ENCODE results near the gene JOSD2.

JOSD2 gene

GRCh38 chr19:50511069-50511822, at the start of gene JOSD2:
Gene JOSD2 (minus strand): TSS chr19:50511191. CDS start chr19:50510431, 760 bp downstream.
- DNase-seq: peak; percentile 97

GRCh38 chr19:50559636-50560035, 48.6 kb upstream of the JOSD2 start:
- DNase-seq: no peak

GRCh38 chr19:50558449-50558848, 47.5 kb upstream of the JOSD2 start:
- DNase-seq: no peak

GRCh38 chr19:50558039-50558438, 47.0 kb upstream of the JOSD2 start:
- no peak for DNase-seq

GRCh38 chr19:50557009-50557613, 46.1 kb upstream of the JOSD2 start:
- DNase-seq: no peak

GRCh38 chr19:50556282-50557008, 45.5 kb upstream of the JOSD2 start:
- peak; percentile 49 for DNase-seq

- no peak for DNase-seq
Observed at GRCh38 chr19:50555450-50556281, 44.7 kb upstream of the JOSD2 start.

GRCh38 chr19:50555033-50555432, 44.0 kb upstream of the JOSD2 start:
- no peak for DNase-seq

GRCh38 chr19:50554212-50554611, 43.2 kb upstream of the JOSD2 start:
- DNase-seq: no peak

GRCh38 chr19:50553134-50553703, 42.2 kb upstream of the JOSD2 start:
- DNase-seq: no peak

- DNase-seq: no peak
Observed at GRCh38 chr19:50552540-50552939, 41.5 kb upstream of the JOSD2 start.

GRCh38 chr19:50551715-50552187, 40.8 kb upstream of the JOSD2 start:
- DNase-seq: no peak

GRCh38 chr19:50551034-50551714, 40.2 kb upstream of the JOSD2 start:
- DNase-seq: no peak

GRCh38 chr19:50550594-50550966, 39.6 kb upstream of the JOSD2 start:
- no peak for DNase-seq

- no peak for DNase-seq
Observed at GRCh38 chr19:50549927-50550593, 39.1 kb upstream of the JOSD2 start.

GRCh38 chr19:50549059-50549926, 38.3 kb upstream of the JOSD2 start:
- no peak for DNase-seq

- DNase-seq: no peak
Observed at GRCh38 chr19:50548191-50549058, 37.4 kb upstream of the JOSD2 start.

GRCh38 chr19:50547385-50548190, 36.6 kb upstream of the JOSD2 start:
- DNase-seq: no peak
